RWPE2 (cell line): ENCODE results near the gene LSR.

Experiments used
- ATAC-seq: fragments of 200-7000 bp; cut with Tn5 transposase; 3 replicates; pipeline ENCODE4 v1.9.1; 2021; ENCODE audit warnings: low read depth
- DNase-seq: peaks from one replicate; pipeline ENCODE4 v3.0.0-alpha.2; 2020; ENCODE audit warnings: low spot score
- H3K27ac ChIP-seq: fragments of 450-650 bp; 2 replicates; pipeline ENCODE4 v1.5.1; 2017; ENCODE audit warnings: mild to moderate bottlenecking; ENCODE audit not compliant: poor library complexity, severe bottlenecking
- H3K27me3 ChIP-seq: fragments of 250-450 bp; sonication (Bioruptor Pico); 2 replicates; pipeline ENCODE4 v1.5.1; 2021; ENCODE audit warnings: mild to moderate bottlenecking, moderate library complexity; ENCODE audit not compliant: insufficient read depth, poor library complexity, severe bottlenecking
- H3K36me3 ChIP-seq: fragments of 250-450 bp; sonication (Bioruptor Pico); 2 replicates; pipeline ENCODE4 v1.5.1; 2020; ENCODE audit warnings: low read depth, mild to moderate bottlenecking, moderate library complexity
- H3K4me1 ChIP-seq: fragments of 250-450 bp; sonication (Bioruptor Pico); 2 replicates; pipeline ENCODE4 v1.5.1; 2021; ENCODE audit warnings: mild to moderate bottlenecking, moderate library complexity; ENCODE audit not compliant: insufficient read depth, poor library complexity, severe bottlenecking
- H3K4me3 ChIP-seq: fragments of 250-450 bp; sonication (Bioruptor Pico); 2 replicates; pipeline ENCODE4 v1.5.1; 2021; ENCODE audit warnings: mild to moderate bottlenecking, moderate library complexity; ENCODE audit not compliant: severe bottlenecking
- H3K9me3 ChIP-seq: fragments of 250-450 bp; sonication (Bioruptor Pico); 2 replicates; pipeline ENCODE4 v1.5.1; 2021; ENCODE audit warnings: mild to moderate bottlenecking, moderate library complexity; ENCODE audit not compliant: severe bottlenecking
- TF ChIP-seq, protein P1 (sequence below): fragments of 450-650 bp; IDR thresholded peaks from one replicate; pipeline ENCODE4 v1.5.1; 2017; ENCODE audit warnings: mild to moderate bottlenecking, moderate library complexity; ENCODE audit not compliant: poor library complexity, severe bottlenecking

The LSR gene

DNA sequence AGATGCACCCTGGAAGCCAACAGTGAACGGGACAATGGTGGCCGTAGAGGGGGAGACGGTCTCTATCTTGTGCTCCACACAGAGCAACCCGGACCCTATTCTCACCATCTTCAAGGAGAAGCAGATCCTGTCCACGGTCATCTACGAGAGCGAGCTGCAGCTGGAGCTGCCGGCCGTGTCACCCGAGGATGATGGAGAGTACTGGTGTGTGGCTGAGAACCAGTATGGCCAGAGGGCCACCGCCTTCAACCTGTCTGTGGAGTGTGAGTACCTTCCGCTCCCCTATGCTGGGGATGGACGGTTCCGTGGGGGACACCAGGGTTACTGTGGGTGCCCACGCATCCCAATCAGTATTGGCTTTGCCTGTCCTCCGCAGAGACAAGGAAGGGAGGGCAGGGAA is 53.6 kb downstream of the LSR start:
- Histone ChIP-seq H3K4me1 (no peaks in the 10 kb centered on the region), H3K27ac (no peak overlapping the region), H3K27me3 (no peaks in the 10 kb centered on the region), H3K9me3 (no peaks in the 10 kb centered on the region), H3K36me3 (no peaks in the 10 kb centered on the region), H3K4me3 (no peak overlapping the region)
- DNase-seq: no peak
- no peak for ATAC-seq
- TF ChIP-seq, protein P1, sequence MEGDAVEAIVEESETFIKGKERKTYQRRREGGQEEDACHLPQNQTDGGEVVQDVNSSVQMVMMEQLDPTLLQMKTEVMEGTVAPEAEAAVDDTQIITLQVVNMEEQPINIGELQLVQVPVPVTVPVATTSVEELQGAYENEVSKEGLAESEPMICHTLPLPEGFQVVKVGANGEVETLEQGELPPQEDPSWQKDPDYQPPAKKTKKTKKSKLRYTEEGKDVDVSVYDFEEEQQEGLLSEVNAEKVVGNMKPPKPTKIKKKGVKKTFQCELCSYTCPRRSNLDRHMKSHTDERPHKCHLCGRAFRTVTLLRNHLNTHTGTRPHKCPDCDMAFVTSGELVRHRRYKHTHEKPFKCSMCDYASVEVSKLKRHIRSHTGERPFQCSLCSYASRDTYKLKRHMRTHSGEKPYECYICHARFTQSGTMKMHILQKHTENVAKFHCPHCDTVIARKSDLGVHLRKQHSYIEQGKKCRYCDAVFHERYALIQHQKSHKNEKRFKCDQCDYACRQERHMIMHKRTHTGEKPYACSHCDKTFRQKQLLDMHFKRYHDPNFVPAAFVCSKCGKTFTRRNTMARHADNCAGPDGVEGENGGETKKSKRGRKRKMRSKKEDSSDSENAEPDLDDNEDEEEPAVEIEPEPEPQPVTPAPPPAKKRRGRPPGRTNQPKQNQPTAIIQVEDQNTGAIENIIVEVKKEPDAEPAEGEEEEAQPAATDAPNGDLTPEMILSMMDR: no peak

- TF ChIP-seq, protein P1: no peak
- Histone ChIP-seq H3K4me3 (no peak overlapping the region), H3K9me3 (no peaks in the 10 kb centered on the region), H3K27me3 (no peaks in the 10 kb centered on the region), H3K27ac (no peak overlapping the region), H3K4me1 (no peaks in the 10 kb centered on the region), H3K36me3 (no peaks in the 10 kb centered on the region)
- ATAC-seq: no peak
- no peak for DNase-seq
Observed at GRCh38 chr19:35303357-35303915, 54.6 kb downstream of the LSR start.

DNA sequence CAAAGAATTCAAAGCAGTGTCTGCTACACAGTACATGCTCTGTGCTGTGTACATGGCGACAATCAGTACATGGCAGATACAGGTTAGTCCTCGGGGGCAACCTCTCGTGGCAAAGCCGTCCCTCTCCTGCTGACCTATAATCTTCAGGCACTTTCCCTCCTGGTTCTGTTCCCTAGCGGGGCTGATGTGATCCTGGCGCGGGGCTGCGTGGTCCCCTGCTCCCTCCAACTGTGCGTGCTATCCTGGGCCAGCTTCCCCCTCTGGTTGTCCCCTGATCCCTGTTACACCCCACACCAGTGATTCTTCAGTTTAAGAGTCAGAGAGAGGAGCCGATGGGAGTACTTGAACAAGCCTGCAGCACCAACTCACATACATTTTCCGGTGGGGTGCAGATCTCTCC is 55.2 kb downstream of the LSR start:
- TF ChIP-seq, protein P1: no peak
- DNase-seq (no peak), ATAC-seq (no peak)
- H3K36me3 ChIP-seq: no peaks in the 10 kb centered on the region
- no peaks in the 10 kb centered on the region for H3K4me1 ChIP-seq
- H3K9me3 ChIP-seq: no peaks in the 10 kb centered on the region
- no peaks in the 10 kb centered on the region for H3K27me3 ChIP-seq
- H3K27ac ChIP-seq: no peak overlapping the region
- H3K4me3 ChIP-seq: no peak overlapping the region

- Histone ChIP-seq H3K27me3 (no peaks in the 10 kb centered on the region), H3K4me1 (no peaks in the 10 kb centered on the region), H3K4me3 (no peak overlapping the region), H3K27ac (no peak overlapping the region), H3K36me3 (no peaks in the 10 kb centered on the region), H3K9me3 (no peaks in the 10 kb centered on the region)
- ATAC-seq (no peak), DNase-seq (no peak)
- TF ChIP-seq, protein P1: no peak
Observed at GRCh38 chr19:35305181-35305580, 56.4 kb downstream of the LSR start.

- no peak overlapping the region for H3K4me3 ChIP-seq
- no peak overlapping the region for H3K27ac ChIP-seq
- no peak for DNase-seq
Observed at GRCh38 chr19:35306473-35307246, 57.9 kb downstream of the LSR start.

More at GRCh38 chr19:35306473-35307246, 57.9 kb downstream of the LSR start:
- ATAC-seq: peak; percentile 44; the same call in 2 of the 3 replicates
- Histone ChIP-seq H3K9me3 (no peaks in the 10 kb centered on the region), H3K4me1 (no peaks in the 10 kb centered on the region), H3K27me3 (no peaks in the 10 kb centered on the region), H3K36me3 (no peaks in the 10 kb centered on the region)
- TF ChIP-seq, protein P1: peak; percentile 45
